ENCODE measurements around the gene COG3. TPM values are rescaled to one million over a fixed set of nuclear protein-coding genes. Genes with fewer than 3 reads are reported as not detected.
A peak's percentile ranks its signal among the peaks of the same experiment; 100 is the strongest.

COG3 gene
- total RNA-seq, 6 experiments from 2014 or later = 17.5 to 22.2 (median 20.7) TPM

DNA sequence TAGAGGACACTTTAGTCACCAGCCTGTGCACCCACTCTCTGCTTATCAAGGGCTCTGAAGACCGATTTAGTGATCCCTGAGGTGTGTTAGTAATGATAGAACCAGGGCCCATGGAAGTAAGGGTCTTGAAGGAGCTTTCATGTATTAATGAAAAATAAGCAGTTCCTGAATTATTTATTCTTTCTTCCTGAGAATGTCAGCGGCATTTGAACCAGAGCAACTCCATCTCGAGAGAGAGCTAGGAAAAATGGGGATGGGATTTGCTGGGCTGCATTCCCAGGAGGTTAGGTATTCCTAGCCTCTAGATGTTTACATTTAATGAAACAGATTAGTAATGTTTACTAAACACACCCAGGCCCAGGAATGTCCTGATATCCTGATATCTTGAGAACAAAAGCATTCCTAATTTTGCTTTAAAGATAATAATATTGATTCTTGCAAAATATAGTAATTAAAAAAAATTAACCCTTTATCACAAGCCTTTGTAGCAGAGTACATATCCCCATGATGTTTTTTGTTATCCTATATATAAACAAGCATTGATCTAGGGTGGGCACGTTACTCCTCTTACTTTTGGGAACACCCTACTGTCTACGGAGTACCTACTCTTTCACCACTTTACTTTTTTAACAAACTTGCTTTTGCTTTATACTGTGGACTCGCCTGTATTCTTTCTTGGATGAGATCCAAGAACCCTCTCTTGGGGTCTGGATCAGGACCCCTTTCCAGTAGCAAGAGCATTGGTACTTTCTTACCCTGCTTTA lies 63.1 kb downstream of the COG3 start:
- DNase-seq = no peak
- no peak overlapping the region; the same call in 1 of the 2 replicates for H3K27ac Mint-ChIP-seq
- peaks cover 1% of the 10 kb centered on the region; the same call in 1 of the 2 replicates for H3K27me3 Mint-ChIP-seq (ENCODE audit: insufficient read depth)
- no peak overlapping the region for H3K4me3 Mint-ChIP-seq
- H3K9me3 Mint-ChIP-seq = no peaks in the 10 kb centered on the region
- peaks cover 42% of the 10 kb centered on the region for H3K36me3 Mint-ChIP-seq (ENCODE audit: low read depth)
- peaks cover 41% of the 10 kb centered on the region for H3K4me1 Mint-ChIP-seq (ENCODE audit: low read depth)
- TF ChIP-seq CTCF (IDR thresholded peaks at IDR 0.05) = no peak

GRCh38 chr13:45529758-45530157 lies 65.0 kb downstream of the COG3 start:
- Mint-ChIP-seq H3K36me3 (ENCODE audit: low read depth) (peaks cover 50% of the 10 kb centered on the region), H3K9me3 (no peaks in the 10 kb centered on the region), H3K4me3 (no peak overlapping the region)

DNA sequence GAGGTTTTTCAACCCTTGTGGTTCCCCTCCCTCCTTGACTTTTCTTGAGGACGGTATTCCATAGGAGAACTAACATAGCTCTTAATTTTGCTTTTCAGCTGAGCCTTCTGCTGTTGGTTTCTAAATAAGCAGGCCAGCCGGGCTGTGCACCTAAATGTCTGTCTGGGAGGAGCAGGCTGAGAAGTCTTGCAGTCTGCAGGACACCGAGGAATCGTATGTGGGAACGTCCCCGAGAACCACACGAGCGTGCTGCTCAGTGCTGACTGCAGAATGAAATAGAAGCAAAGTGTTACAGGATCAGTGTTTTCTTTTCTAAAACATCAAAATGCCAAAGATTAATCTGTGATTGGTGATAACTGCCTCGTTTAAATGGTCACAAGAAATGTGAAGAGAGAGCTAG lies 69.9 kb downstream of the COG3 start:
- Mint-ChIP-seq H3K36me3 (ENCODE audit: low read depth) (peaks cover 44% of the 10 kb centered on the region), H3K27ac (no peak overlapping the region), H3K9me3 (no peaks in the 10 kb centered on the region), H3K4me3 (no peak overlapping the region), H3K27me3 (ENCODE audit: insufficient read depth) (peaks cover 3% of the 10 kb centered on the region), H3K4me1 (ENCODE audit: low read depth) (peaks cover 10% of the 10 kb centered on the region; the same call in 1 of the 2 replicates)
- no peak for TF ChIP-seq CTCF (IDR thresholded peaks at IDR 0.05)
- DNase-seq = no peak

More at GRCh38 chr13:45529758-45530157, 65.0 kb downstream of the COG3 start:
- no peak for DNase-seq
- Mint-ChIP-seq H3K27me3 (ENCODE audit: insufficient read depth) (peaks cover 1% of the 10 kb centered on the region; the same call in 1 of the 2 replicates), H3K4me1 (ENCODE audit: low read depth) (peaks cover 25% of the 10 kb centered on the region), H3K27ac (no peak overlapping the region)
- no peak for TF ChIP-seq CTCF (IDR thresholded peaks at IDR 0.05)

GRCh38 chr13:45536224-45536623 lies 71.5 kb downstream of the COG3 start:
- H3K27me3 Mint-ChIP-seq (ENCODE audit: insufficient read depth) = peaks cover 3% of the 10 kb centered on the region
- no peaks in the 10 kb centered on the region for H3K9me3 Mint-ChIP-seq
- H3K27ac Mint-ChIP-seq = no peak overlapping the region
- TF ChIP-seq CTCF (IDR thresholded peaks at IDR 0.05) = no peak
- peaks cover 31% of the 10 kb centered on the region for H3K36me3 Mint-ChIP-seq (ENCODE audit: low read depth)
- H3K4me1 Mint-ChIP-seq (ENCODE audit: low read depth) = peaks cover 10% of the 10 kb centered on the region; the same call in 1 of the 2 replicates
- no peak for DNase-seq
- H3K4me3 Mint-ChIP-seq = no peak overlapping the region

GRCh38 chr13:45537516-45537915 lies 72.8 kb downstream of the COG3 start:
- H3K4me3 Mint-ChIP-seq = no peak overlapping the region
- H3K9me3 Mint-ChIP-seq = no peaks in the 10 kb centered on the region
- peaks cover 27% of the 10 kb centered on the region for H3K36me3 Mint-ChIP-seq (ENCODE audit: low read depth)
- peaks cover 10% of the 10 kb centered on the region; the same call in 1 of the 2 replicates for H3K4me1 Mint-ChIP-seq (ENCODE audit: low read depth)
- H3K27me3 Mint-ChIP-seq (ENCODE audit: insufficient read depth) = peaks cover 2% of the 10 kb centered on the region
- TF ChIP-seq CTCF (IDR thresholded peaks at IDR 0.05) = no peak
- peak overlapping the region; percentile 4; the same call in 1 of the 2 replicates for H3K27ac Mint-ChIP-seq
- DNase-seq = no peak
